Raji (cell line): ENCODE results near the gene SV2C.

Experiments used
- POLR2A ChIP-seq: IDR thresholded peaks from 2 replicates; pipeline ENCODE4 v1.6.1; 2011; ENCODE audit warnings: low read depth, low read length, control low read depth; ENCODE audit not compliant: insufficient read depth

The SV2C gene

GRCh38 chr5:76082772-76083554 is at the start of gene SV2C:
Gene SV2C, plus strand, starts transcription at chr5:76083383. Its CDS starts 48,368 bp downstream, at chr5:76131751.
- TF ChIP-seq POLR2A: no peak

- TF ChIP-seq POLR2A: no peak
Measured at GRCh38 chr5:76038212-76038611, 45.0 kb upstream of the SV2C start.

DNA sequence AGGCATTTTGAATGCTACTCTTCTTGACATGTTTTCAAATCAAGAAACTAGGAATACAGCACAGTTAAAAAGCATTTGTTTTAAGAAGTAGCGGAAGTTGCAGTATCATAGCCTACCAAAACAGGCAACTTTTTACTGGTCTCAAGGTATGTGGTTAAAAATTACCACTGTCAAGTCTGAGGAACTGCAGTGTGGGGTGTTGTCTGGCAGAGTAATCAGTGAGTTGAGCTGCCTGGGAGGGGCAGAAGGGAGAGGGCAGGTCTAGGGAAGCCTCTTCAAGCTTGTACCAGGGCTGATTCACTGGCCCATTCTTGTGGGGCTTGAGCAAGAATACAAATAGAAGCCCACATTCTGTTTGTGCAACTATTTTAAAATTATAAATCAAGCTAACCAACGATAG is 42.4 kb upstream of the SV2C start:
- no peak for TF ChIP-seq POLR2A

GRCh38 chr5:76041863-76042262 is 41.3 kb upstream of the SV2C start:
- TF ChIP-seq POLR2A: no peak

DNA sequence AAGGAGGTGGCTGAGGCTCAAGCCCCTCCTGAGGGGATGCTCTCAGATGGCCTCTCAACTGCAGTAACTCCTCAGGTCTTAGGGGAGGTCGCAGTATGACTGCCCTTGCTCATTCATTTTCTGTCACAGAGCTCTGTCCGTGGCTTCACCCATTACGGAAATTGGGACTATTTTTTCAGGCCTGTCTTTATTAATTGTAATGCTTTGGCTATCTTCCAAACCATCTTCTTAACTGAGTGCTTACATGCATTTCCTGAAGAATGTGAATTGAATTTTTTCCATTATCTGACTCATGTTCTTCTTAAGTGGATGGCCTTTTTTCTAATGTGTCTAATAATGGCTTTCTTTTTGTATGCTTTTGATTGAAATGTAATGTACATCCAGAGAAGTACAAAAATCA is 36.4 kb upstream of the SV2C start:
- no peak for TF ChIP-seq POLR2A

DNA sequence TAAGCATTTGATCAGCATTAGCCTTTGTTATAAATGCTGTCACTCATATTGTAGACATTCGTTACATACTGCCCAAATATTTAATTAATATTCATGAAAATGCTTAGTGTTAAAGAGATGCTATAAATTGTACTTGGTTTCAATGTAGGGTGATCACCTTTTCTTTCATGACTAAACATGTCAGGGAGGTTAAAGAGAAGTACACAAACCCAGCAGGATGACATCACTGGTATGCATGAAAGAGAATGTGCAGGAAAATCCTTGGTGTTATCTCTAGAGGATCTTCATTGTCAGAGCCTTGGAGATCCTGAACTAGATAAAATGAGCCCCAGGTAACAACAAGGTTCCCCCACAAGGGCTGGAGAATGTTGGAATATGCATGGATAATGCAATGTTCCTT is 33.0 kb upstream of the SV2C start:
- TF ChIP-seq POLR2A: no peak

GRCh38 chr5:76062502-76063041 is 20.6 kb upstream of the SV2C start:
- TF ChIP-seq POLR2A: no peak

GRCh38 chr5:76065258-76065657 is 17.9 kb upstream of the SV2C start:
- TF ChIP-seq POLR2A: no peak

DNA sequence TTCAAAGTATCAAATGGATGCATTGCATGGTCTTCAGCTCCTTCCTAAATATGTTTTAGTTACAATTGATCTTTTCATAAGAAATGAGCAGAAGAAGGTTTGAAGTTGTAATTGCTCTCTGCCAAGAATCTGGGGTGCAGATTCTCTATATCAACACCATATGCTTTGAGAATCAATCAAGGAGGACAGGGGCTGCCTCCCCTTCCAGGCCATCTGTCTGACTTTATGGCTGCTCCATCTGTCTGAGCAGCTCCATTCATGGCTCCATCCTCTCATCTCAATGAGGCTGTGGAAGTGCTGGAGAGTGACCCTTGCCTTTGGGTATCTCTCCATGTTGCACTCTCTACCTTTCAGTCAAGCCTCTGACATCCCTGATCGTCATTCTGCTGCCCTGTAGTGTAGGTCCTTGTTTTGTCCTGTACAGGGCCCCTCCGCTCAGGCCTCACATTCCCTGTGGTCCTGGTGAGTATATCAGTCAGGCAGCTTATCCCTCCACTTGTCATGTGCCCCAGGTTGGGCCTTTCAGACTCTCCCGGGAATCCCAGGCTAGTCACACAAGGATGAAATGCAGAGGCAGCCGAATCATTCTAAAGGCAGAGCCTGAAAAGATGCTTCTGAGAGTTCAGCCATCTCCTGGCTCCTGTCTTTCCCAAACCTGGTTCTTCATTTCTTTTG is 14.0 kb upstream of the SV2C start:
- no peak for TF ChIP-seq POLR2A

DNA sequence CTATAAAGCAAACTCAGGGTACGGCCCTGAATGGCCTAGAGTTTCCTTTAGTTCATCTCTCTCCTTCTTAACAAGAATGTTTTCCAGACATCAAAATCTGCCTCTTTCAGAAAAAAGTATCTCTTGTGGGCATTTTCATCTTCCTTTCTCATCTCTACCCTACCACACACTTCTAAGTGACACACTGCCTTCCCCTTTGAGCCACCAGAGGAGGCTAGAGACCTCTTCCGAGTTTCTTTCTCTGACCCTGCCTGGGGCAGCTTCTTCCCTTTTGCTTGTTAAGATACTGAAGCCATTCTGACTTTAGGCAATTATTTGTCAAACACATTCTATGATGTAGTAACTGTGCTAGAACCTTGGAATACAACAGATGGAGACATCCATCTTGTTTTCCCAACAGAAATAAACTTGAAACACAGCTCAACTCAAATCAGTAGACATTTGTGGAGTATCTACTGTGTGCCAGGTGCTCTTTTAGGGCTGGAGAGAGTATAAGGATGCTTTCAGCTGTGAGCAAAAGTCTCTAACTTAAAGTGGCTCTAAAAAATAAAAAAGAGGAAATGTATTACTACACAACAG is 8.6 kb upstream of the SV2C start:
- TF ChIP-seq POLR2A: no peak

DNA sequence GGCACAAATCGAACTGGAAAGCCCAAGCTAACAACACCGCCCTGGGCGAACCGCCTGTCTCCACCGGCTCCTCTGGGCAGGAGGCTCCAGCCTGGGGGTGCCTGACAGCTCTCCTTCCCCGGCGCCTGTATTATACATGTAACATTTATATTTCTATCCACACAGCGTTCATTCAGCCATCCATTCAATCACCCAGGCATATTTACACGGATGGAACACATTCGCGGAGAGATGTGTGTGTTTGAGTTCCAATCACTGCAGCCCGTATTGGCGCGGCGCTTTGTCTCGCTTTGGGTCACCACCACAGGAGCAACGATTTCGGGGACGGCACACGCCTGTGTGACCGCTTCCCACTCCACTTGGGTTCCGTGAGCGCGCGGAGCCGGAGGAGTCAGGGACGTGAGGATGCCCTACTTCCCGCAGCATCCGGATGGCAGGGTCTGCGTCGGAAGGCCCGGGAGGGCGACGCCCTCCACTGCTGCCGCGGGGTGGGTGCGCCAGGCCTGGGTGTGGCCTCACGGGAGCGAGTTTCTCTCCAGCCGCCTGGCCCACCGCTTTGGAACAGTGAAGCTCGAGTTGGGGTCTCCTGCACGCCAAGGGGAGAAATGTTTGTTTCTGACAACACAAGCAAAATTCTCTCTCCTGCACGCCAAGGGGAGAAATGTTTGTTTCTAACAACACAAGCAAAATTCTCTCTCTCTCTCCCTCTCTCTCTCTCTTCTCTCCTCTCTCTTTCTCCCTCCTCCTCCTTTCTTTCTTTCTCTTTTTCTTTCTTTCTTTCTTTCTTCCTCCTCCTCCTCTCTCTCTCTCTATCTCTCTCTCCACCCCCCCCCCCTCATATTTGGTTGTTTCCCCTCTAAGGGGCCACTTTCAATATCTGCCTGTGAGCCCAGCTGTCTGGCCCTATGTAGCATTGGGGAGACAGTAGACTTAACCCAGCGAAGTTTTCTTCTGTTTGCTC is 1.1 kb upstream of the SV2C start:
- TF ChIP-seq POLR2A: no peak

GRCh38 chr5:76083555-76084495 is 642 bp downstream of the SV2C start:
- TF ChIP-seq POLR2A: no peak

GRCh38 chr5:76084496-76085242 is 1.5 kb downstream of the SV2C start:
- no peak for TF ChIP-seq POLR2A
